Measurements from ENCODE around the gene SLC52A1. TPM values are rescaled to one million over a fixed set of nuclear protein-coding genes. Genes with fewer than 3 reads are reported as not detected.

The SLC52A1 gene
- total RNA-seq, 4 donors from 2014 or later: 0.55 TPM; not detected in 3

GRCh38 chr17:5042157-5043022, 7.2 kb upstream of the SLC52A1 start:
- no peak overlapping the region for H3K27ac ChIP-seq
- H3K4me1 ChIP-seq: no peaks in the 10 kb centered on the region
- intact Hi-C loops (cut with DNase I; ENCODE audit: low total_unique reads): no loop called here
- no peaks in the 10 kb centered on the region for H3K27me3 ChIP-seq
- H3K9me3 ChIP-seq: no peaks in the 10 kb centered on the region
- H3K36me3 ChIP-seq: no peaks in the 10 kb centered on the region
- TF ChIP-seq, protein P1, sequence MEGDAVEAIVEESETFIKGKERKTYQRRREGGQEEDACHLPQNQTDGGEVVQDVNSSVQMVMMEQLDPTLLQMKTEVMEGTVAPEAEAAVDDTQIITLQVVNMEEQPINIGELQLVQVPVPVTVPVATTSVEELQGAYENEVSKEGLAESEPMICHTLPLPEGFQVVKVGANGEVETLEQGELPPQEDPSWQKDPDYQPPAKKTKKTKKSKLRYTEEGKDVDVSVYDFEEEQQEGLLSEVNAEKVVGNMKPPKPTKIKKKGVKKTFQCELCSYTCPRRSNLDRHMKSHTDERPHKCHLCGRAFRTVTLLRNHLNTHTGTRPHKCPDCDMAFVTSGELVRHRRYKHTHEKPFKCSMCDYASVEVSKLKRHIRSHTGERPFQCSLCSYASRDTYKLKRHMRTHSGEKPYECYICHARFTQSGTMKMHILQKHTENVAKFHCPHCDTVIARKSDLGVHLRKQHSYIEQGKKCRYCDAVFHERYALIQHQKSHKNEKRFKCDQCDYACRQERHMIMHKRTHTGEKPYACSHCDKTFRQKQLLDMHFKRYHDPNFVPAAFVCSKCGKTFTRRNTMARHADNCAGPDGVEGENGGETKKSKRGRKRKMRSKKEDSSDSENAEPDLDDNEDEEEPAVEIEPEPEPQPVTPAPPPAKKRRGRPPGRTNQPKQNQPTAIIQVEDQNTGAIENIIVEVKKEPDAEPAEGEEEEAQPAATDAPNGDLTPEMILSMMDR (IDR thresholded peaks at IDR 0.05): no peak
- TF ChIP-seq POLR2A (IDR thresholded peaks at IDR 0.05): no peak
- DNase-seq: no peak
- H3K4me3 ChIP-seq: no peak overlapping the region

DNA sequence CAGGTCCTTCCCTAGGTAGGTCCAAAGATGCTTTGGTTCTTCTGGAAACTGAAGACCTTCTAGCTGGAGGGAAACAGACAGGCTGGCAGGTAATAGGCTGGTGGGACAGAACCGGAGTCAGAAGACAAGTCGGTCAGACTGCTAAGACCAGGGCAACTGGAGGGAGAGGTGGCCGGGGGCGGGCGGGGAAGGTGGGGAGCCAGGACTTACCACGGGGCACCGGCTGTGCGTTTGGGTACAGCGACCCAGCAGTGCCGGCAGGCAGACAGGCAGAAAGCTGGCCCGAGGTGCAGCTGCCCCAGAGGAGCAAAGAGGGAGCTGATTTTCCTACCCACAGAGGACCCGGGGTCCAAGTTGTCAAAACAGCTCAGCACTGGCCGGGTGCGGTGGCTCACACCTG, 575 bp downstream of the SLC52A1 start:
- no peak overlapping the region for H3K27ac ChIP-seq
- no peaks in the 10 kb centered on the region for H3K9me3 ChIP-seq
- H3K27me3 ChIP-seq: no peaks in the 10 kb centered on the region
- no peak for DNase-seq
- intact Hi-C loops (cut with DNase I; ENCODE audit: low total_unique reads): no loop called here
- no peak overlapping the region for H3K4me3 ChIP-seq
- TF ChIP-seq, protein P1 (IDR thresholded peaks at IDR 0.05): no peak
- no peak for TF ChIP-seq POLR2A (IDR thresholded peaks at IDR 0.05)
- no peaks in the 10 kb centered on the region for H3K36me3 ChIP-seq
- no peaks in the 10 kb centered on the region for H3K4me1 ChIP-seq

DNA sequence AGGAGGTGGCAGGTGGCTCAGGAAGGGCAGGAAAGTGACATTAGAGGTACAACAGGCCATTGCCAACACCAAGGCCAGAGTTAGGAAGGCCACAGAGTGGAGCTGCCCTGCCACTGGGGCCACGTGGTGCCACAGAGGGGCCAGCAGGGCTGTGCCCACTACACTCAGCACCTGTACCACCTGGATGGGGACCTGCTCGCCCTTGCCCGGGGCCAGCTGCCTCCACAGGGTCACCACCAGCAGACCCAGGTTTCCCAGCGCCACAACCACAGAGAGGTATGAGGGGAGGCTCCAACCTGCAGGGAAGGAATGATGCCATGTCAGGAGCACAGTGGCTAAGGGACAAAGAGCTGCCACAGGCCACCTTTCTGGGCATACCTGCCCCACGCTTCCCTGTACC, 1.2 kb downstream of the SLC52A1 start:
- DNase-seq: no peak
- Histone ChIP-seq H3K4me3 (no peak overlapping the region), H3K27me3 (no peaks in the 10 kb centered on the region), H3K36me3 (no peaks in the 10 kb centered on the region), H3K9me3 (no peaks in the 10 kb centered on the region), H3K27ac (no peak overlapping the region), H3K4me1 (no peaks in the 10 kb centered on the region)
- intact Hi-C loops (cut with DNase I; ENCODE audit: low total_unique reads): no loop called here
- TF ChIP-seq POLR2A (IDR thresholded peaks at IDR 0.05): no peak
- TF ChIP-seq, protein P1 (IDR thresholded peaks at IDR 0.05): no peak

DNA sequence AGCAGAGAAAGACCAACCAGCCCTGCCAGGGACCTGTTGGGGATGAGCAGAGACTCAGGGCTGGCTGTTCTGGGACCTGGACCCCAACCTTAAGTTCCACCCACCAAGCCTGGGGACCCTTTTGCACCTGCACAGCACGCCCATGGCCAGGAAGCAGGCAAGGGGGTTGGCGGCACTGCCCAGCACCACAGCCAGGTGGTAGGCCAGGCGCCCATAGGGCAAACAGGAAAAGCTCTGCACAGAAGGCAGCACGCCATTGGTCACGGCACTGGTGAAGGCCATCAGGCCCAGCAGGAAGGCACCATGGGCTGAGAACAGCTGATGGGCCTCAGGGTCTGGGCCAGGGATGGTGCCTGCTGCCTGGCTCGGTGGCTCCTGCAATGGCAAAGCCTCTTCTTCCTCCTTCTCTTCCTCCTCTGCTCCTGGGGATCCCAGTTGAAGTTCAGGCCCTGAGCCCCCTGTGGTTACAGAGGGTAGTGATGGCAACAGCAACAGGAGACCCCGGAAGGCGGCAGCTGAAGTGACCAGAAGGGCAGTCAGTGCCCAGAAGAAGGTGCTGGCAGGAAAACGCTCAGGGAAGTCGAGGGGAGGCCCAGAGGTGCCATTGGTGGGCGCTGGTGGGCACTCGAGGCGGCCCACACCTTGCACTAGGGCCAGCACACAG, 1.7 kb downstream of the SLC52A1 start:
- H3K4me3 ChIP-seq: no peak overlapping the region
- no peak overlapping the region for H3K27ac ChIP-seq
- TF ChIP-seq, protein P1 (IDR thresholded peaks at IDR 0.05): no peak
- TF ChIP-seq POLR2A (IDR thresholded peaks at IDR 0.05): no peak
- H3K9me3 ChIP-seq: no peaks in the 10 kb centered on the region
- DNase-seq: no peak
- intact Hi-C loops (cut with DNase I; ENCODE audit: low total_unique reads): no loop called here
- no peaks in the 10 kb centered on the region for H3K27me3 ChIP-seq
- no peaks in the 10 kb centered on the region for H3K4me1 ChIP-seq
- no peaks in the 10 kb centered on the region for H3K36me3 ChIP-seq

- Histone ChIP-seq H3K27me3 (no peaks in the 10 kb centered on the region), H3K36me3 (no peaks in the 10 kb centered on the region), H3K9me3 (no peaks in the 10 kb centered on the region), H3K27ac (no peak overlapping the region), H3K4me3 (no peak overlapping the region), H3K4me1 (no peaks in the 10 kb centered on the region)
- TF ChIP-seq, protein P1 (IDR thresholded peaks at IDR 0.05): no peak
- no peak for TF ChIP-seq POLR2A (IDR thresholded peaks at IDR 0.05)
- intact Hi-C loops (cut with DNase I; ENCODE audit: low total_unique reads): no loop called here
- no peak for DNase-seq
These were observed 2.4 kb downstream of the SLC52A1 start for GRCh38 chr17:5032865-5033264.

Data from uterus (tissue), 4 donors.